GM23338 (cell line): ENCODE data around the gene UNC93B1.

Source experiments
- CTCF ChIP-seq, 2 experiments: fragments of 200-600 bp in 1 of 2; sonication (generic) in 1 of 2; conservative IDR thresholded peaks; 2 replicates each; pipeline versions ENCODE4 v1.5.1 to v1.6.1; 2016 to 2017; ENCODE audit warnings: antibody characterized with exemption in 2 of 2, low read depth in 2 of 2, mild to moderate bottlenecking in 2 of 2, moderate library complexity in 1 of 2
- ETS1 ChIP-seq: IDR thresholded peaks from 2 replicates; pipeline ENCODE4 v1.6.1; 2016; ENCODE audit warnings: antibody characterized with exemption
- EZH2 ChIP-seq: fragments of 200-600 bp; sonication (generic); IDR thresholded peaks from one replicate; pipeline ENCODE4 v1.8.0; 2017; ENCODE audit warnings: antibody characterized with exemption, mild to moderate bottlenecking, low read depth; ENCODE audit not compliant: unreplicated experiment
- REST ChIP-seq: IDR thresholded peaks from one replicate; pipeline ENCODE4 v1.6.1; 2018; ENCODE audit warnings: antibody characterized with exemption; ENCODE audit not compliant: unreplicated experiment

GRCh38 chr11:68043029-68043348 lies 39.1 kb upstream of the UNC93B1 start:
- no peak for TF ChIP-seq EZH2
- TF ChIP-seq CTCF (conservative IDR thresholded peaks at IDR 0.05; ENCODE audit: low read depth in 2 of 2), result no peak
- no peak for TF ChIP-seq REST
- no peak for TF ChIP-seq ETS1
